H9 (cell line): ENCODE data around the gene HOXA4. TPM values are rescaled to one million over a fixed set of nuclear protein-coding genes. Genes with fewer than 3 reads are reported as not detected.

Experiments
- DNase-seq: peaks from one replicate; pipeline ENCODE4 v3.0.0-alpha.2; 2017
- H2AFZ ChIP-seq: one replicate; pipeline ENCODE4 v1.6.1; 2013; ENCODE audit warnings: mild to moderate bottlenecking, low read length, control low read depth, moderate library complexity
- H2AK5ac ChIP-seq: 2 replicates; pipeline ENCODE4 v1.6.1; 2013; ENCODE audit warnings: low read length, control low read depth, mixed read lengths; ENCODE audit not compliant: insufficient read length
- H2BK120ac ChIP-seq: one replicate; pipeline ENCODE4 v1.6.1; 2013; ENCODE audit warnings: low read depth, mild to moderate bottlenecking, low read length, control low read depth, inconsistent platforms; ENCODE audit not compliant: poor library complexity, severe bottlenecking
- H2BK12ac ChIP-seq: 2 replicates; pipeline ENCODE4 v1.6.1; 2013; ENCODE audit warnings: low read length, control low read depth, mixed read lengths, low read depth; ENCODE audit not compliant: insufficient read length
- H2BK15ac ChIP-seq: 2 replicates; pipeline ENCODE4 v1.6.1; 2013; ENCODE audit warnings: low read depth, low read length, control low read depth
- H2BK20ac ChIP-seq: one replicate; pipeline ENCODE4 v1.6.1; 2013; ENCODE audit warnings: low read depth, mild to moderate bottlenecking, low read length, control low read depth, inconsistent platforms; ENCODE audit not compliant: poor library complexity, severe bottlenecking
- H2BK5ac ChIP-seq: 2 replicates; pipeline ENCODE4 v1.6.1; 2013; ENCODE audit warnings: low read length, control low read depth, mixed read lengths; ENCODE audit not compliant: insufficient read length
- H3K14ac ChIP-seq: 2 replicates; pipeline ENCODE4 v1.6.1; 2013; ENCODE audit warnings: low read length, control low read depth; ENCODE audit not compliant: insufficient read depth
- H3K18ac ChIP-seq: 2 replicates; pipeline ENCODE4 v1.6.1; 2013; ENCODE audit warnings: low read depth, mild to moderate bottlenecking, mixed read lengths, low read length, control low read depth; ENCODE audit not compliant: insufficient read length
- H3K23ac ChIP-seq: 2 replicates; pipeline ENCODE4 v1.6.1; 2013; ENCODE audit warnings: low read length, control low read depth, mixed read lengths, low read depth; ENCODE audit not compliant: insufficient read length
- H3K23me2 ChIP-seq: 2 replicates; pipeline ENCODE4 v1.6.1; 2013; ENCODE audit warnings: low read depth, mild to moderate bottlenecking, mixed read lengths, low read length, control low read depth; ENCODE audit not compliant: insufficient read length, poor library complexity, severe bottlenecking
- H3K27ac ChIP-seq: 2 replicates; pipeline ENCODE4 v1.5.1; 2013; ENCODE audit warnings: low read length, control low read depth, mixed read lengths, low read depth; ENCODE audit not compliant: insufficient read length
- H3K27me3 ChIP-seq: 2 replicates; pipeline ENCODE4 v1.6.1; 2013; ENCODE audit warnings: low read length, control low read depth, inconsistent platforms; ENCODE audit not compliant: insufficient read depth
- H3K4ac ChIP-seq: 2 replicates; pipeline ENCODE4 v1.6.1; 2013; ENCODE audit warnings: low read depth, mild to moderate bottlenecking, control low read depth, inconsistent platforms, low read length, moderate library complexity
- H3K4me1 ChIP-seq: 2 replicates; pipeline ENCODE4 v1.6.1; 2013; ENCODE audit warnings: low read length, control low read depth, inconsistent platforms; ENCODE audit not compliant: insufficient read depth
- H3K4me2 ChIP-seq: 2 replicates; pipeline ENCODE4 v1.6.1; 2013; ENCODE audit warnings: low read length, control low read depth, mixed read lengths; ENCODE audit not compliant: insufficient read length, insufficient read depth
- H3K56ac ChIP-seq: 2 replicates; pipeline ENCODE4 v1.6.1; 2013; ENCODE audit warnings: low read depth, mild to moderate bottlenecking, mixed read lengths, low read length, control low read depth; ENCODE audit not compliant: insufficient read length
- H3K79me1 ChIP-seq: 2 replicates; pipeline ENCODE4 v1.6.1; 2013; ENCODE audit warnings: low read depth, mild to moderate bottlenecking, moderate library complexity, low read length, control low read depth, inconsistent platforms; ENCODE audit not compliant: insufficient read depth, poor library complexity, severe bottlenecking
- H3K79me2 ChIP-seq: 2 replicates; pipeline ENCODE4 v1.6.1; 2013; ENCODE audit warnings: low read length, control low read depth, inconsistent platforms; ENCODE audit not compliant: insufficient read depth
- H3K9ac ChIP-seq: 2 replicates; pipeline ENCODE4 v1.6.1; 2013; ENCODE audit warnings: low read length, control low read depth, mixed read lengths; ENCODE audit not compliant: insufficient read length; ENCODE audit errors: extremely low read depth
- H3K9me3 ChIP-seq: one replicate; pipeline ENCODE4 v1.6.1; 2013; ENCODE audit warnings: low read depth, low read length, inconsistent platforms; ENCODE audit not compliant: control insufficient read depth
- H3T11ph ChIP-seq: one replicate; pipeline ENCODE4 v1.6.1; 2013; ENCODE audit warnings: mild to moderate bottlenecking, low read length, control low read depth, inconsistent platforms
- H4K20me1 ChIP-seq: one replicate; pipeline ENCODE4 v1.6.1; 2013; ENCODE audit not compliant: control insufficient read depth, insufficient read length, insufficient read depth
- H4K5ac ChIP-seq: 2 replicates; pipeline ENCODE4 v1.6.1; 2013; ENCODE audit warnings: low read depth, mild to moderate bottlenecking, mixed read lengths, low read length, control low read depth; ENCODE audit not compliant: insufficient read length
- H4K8ac ChIP-seq: replicated peaks from 2 replicates; pipeline ENCODE4 v1.6.1; 2013; ENCODE audit warnings: low read length, control low read depth, mixed read lengths, low read depth; ENCODE audit not compliant: insufficient read length
- H4K91ac ChIP-seq: 2 replicates; pipeline ENCODE4 v1.6.1; 2013; ENCODE audit warnings: low read depth, mild to moderate bottlenecking, moderate library complexity, mixed read lengths, low read length, control low read depth; ENCODE audit not compliant: insufficient read length
- H3K27ac Mint-ChIP-seq, 3 experiments: 2 replicates in 2 of 3; 3 replicates in 1 of 3; pipeline ENCODE4 v1.8.0; 2020 to 2021; ENCODE audit warnings: mixed read lengths in 3 of 3, mild to moderate bottlenecking in 1 of 3, moderate library complexity in 1 of 3
- H3K27me3 Mint-ChIP-seq: 2 replicates; pipeline ENCODE4 v1.8.0; 2021; ENCODE audit warnings: low read depth, mild to moderate bottlenecking, moderate library complexity, mixed read lengths
- H3K36me3 Mint-ChIP-seq, 3 experiments: 2 replicates in 2 of 3; 3 replicates in 1 of 3; pipeline ENCODE4 v1.8.0; 2020 to 2021; ENCODE audit warnings: low read depth in 3 of 3, mixed read lengths in 3 of 3; ENCODE audit not compliant: insufficient read depth in 1 of 3
- H3K4me1 Mint-ChIP-seq, 2 experiments: 2 replicates each; pipeline ENCODE4 v1.8.0; 2020; ENCODE audit warnings: mixed read lengths in 2 of 2
- H3K4me3 Mint-ChIP-seq, 2 experiments: 2 replicates in 1 of 2; 3 replicates in 1 of 2; pipeline ENCODE4 v1.8.0; 2020 to 2021; ENCODE audit warnings: mild to moderate bottlenecking in 2 of 2, mixed read lengths in 2 of 2, moderate library complexity in 1 of 2
- H3K9me3 Mint-ChIP-seq, 2 experiments: 2 replicates in 1 of 2; 3 replicates in 1 of 2; pipeline ENCODE4 v1.8.0; 2020; ENCODE audit warnings: mild to moderate bottlenecking in 2 of 2, mixed read lengths in 2 of 2, moderate library complexity in 1 of 2
- WGBS: extraction: QIAGEN DNeasy Blood & Tissue Kit; methylation state at CpG from one replicate; pipeline ENCODE4 v1.1.7; 2013; ENCODE audit warnings: missing lambda C conversion rate, low lambda C conversion rate, mixed read lengths; ENCODE audit not compliant: insufficient read length; ENCODE audit errors: extremely low coverage; 5-methylcytosine and 5-hydroxymethylcytosine counted together
- total RNA-seq: library from RNA; stranded (reverse); gene quantifications from 2 replicates; pipeline ENCODE4 v1.2.1, GENCODE V29; 2021
- TF ChIP-seq, protein P1 (sequence below): fragments of 200-600 bp; sonication (generic); conservative IDR thresholded peaks from 3 replicates; pipeline ENCODE4 v1.8.0; 2021; ENCODE audit warnings: antibody characterized with exemption, mild to moderate bottlenecking

Gene HOXA4
- total RNA-seq, 1 experiment from 2014 or later, result not detected

DNA sequence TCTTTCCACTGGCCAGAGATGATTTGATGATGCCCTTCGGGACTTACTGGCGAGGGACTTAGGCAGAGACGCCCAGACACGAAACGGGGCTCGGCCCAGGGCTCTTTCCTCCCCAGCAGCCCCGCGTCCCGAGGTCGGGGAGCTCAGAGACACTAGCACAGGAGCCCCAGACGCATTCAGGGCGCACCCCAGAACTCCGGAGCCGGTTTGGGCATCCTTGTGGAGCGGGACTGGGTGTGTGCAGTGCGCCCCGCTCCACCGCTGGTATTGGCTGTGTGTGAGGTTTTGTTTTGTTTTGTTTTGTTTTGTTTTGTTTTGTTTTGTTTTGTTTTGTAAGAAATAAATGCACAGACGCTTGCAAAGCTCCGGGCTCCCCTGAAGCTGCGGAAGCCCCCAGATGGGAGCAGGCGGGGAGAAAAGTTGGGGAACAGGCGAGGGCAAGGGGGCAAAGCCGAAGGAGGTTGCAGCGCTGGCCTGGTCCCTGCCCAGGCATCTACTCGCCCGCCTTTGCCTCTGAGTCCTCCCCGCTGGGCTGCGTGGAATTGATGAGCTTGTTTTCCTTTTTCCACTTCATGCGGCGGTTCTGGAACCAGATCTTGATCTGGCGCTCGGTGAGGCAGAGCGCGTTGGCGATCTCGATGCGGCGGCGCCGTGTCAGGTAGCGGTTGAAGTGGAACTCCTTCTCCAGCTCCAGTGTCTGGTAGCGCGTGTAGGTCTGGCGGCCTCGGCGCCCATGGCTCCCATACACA, 14.8 kb upstream of the HOXA4 start:
- H3K4me2 ChIP-seq, result no peak overlapping the region
- no peak overlapping the region for H3K4ac ChIP-seq
- Mint-ChIP-seq H3K4me3 (no peak overlapping the region), H3K4me1 (peaks cover 5 to 23% of the 10 kb centered on the region in 2 experiments), H3K36me3 (no peaks in the 10 kb centered on the region; a peak in 3 of 7 replicates), H3K27ac (no peak overlapping the region), H3K27me3 (peaks cover 100% of the 10 kb centered on the region), H3K9me3 (peaks cover 19 to 28% of the 10 kb centered on the region in 2 experiments)
- no peak overlapping the region for H3K23ac ChIP-seq
- H4K5ac ChIP-seq, result no peak overlapping the region
- no peaks in the 10 kb centered on the region for H3K79me1 ChIP-seq
- no peaks in the 10 kb centered on the region for H4K20me1 ChIP-seq
- H3T11ph ChIP-seq, result no peak overlapping the region
- H3K79me2 ChIP-seq, result no peaks in the 10 kb centered on the region
- no peak overlapping the region for H3K14ac ChIP-seq
- DNase-seq, result no peak
- H2BK15ac ChIP-seq, result no peak overlapping the region
- no peaks in the 10 kb centered on the region for H3K9me3 ChIP-seq
- H2BK12ac ChIP-seq, result no peak overlapping the region
- H2BK5ac ChIP-seq, result no peak overlapping the region
- H3K18ac ChIP-seq, result no peak overlapping the region
- H3K9ac ChIP-seq, result no peak overlapping the region
- no peak overlapping the region for H3K27ac ChIP-seq
- H2BK120ac ChIP-seq, result no peak overlapping the region
- no peak overlapping the region for H4K8ac ChIP-seq
- H2AFZ ChIP-seq, result no peak overlapping the region
- H3K4me1 ChIP-seq, result no peaks in the 10 kb centered on the region
- no peak overlapping the region for H2BK20ac ChIP-seq
- H2AK5ac ChIP-seq, result no peak overlapping the region
- peaks cover 96% of the 10 kb centered on the region for H3K27me3 ChIP-seq
- H3K23me2 ChIP-seq, result peaks cover 14% of the 10 kb centered on the region
- TF ChIP-seq, protein P1, sequence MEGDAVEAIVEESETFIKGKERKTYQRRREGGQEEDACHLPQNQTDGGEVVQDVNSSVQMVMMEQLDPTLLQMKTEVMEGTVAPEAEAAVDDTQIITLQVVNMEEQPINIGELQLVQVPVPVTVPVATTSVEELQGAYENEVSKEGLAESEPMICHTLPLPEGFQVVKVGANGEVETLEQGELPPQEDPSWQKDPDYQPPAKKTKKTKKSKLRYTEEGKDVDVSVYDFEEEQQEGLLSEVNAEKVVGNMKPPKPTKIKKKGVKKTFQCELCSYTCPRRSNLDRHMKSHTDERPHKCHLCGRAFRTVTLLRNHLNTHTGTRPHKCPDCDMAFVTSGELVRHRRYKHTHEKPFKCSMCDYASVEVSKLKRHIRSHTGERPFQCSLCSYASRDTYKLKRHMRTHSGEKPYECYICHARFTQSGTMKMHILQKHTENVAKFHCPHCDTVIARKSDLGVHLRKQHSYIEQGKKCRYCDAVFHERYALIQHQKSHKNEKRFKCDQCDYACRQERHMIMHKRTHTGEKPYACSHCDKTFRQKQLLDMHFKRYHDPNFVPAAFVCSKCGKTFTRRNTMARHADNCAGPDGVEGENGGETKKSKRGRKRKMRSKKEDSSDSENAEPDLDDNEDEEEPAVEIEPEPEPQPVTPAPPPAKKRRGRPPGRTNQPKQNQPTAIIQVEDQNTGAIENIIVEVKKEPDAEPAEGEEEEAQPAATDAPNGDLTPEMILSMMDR, result no peak
- H3K56ac ChIP-seq, result no peak overlapping the region
- no CpG with 5 or more reads among the region's 47 CpGs for WGBS
- no peak overlapping the region for H4K91ac ChIP-seq
